A549 (cell line): ENCODE results near the gene AFF1. TPM values are rescaled to one million over a fixed set of nuclear protein-coding genes. Genes with fewer than 3 reads are reported as not detected.

Experiments
- ATAC-seq, 2 experiments: fragments of 200-7000 bp in 1 of 2; fragments of >200 bp in 1 of 2; cut with Nextera tagmentation in 1 of 2; cut with Tn5 transposase in 1 of 2; 3 replicates each; pipeline versions ENCODE4 v1.8.0 to v1.9.1; 2018 to 2020; ENCODE audit warnings: mild to moderate bottlenecking in 1 of 2, moderate library complexity in 1 of 2
- CTCF ChIA-PET: fragments of 300-600 bp; sonication (Branson Sonifier 250); formaldehyde crosslinking; extraction: SDS; loops from one replicate; lab custom pipeline; 2021; ENCODE audit warnings: antibody characterized with exemption, inconsistent platforms; lab: Yijun Ruan, JAX
- POLR2A ChIA-PET: fragments of 350-600 bp; formaldehyde crosslinking; extraction: SDS; loops from one replicate; lab custom pipeline; 2021; ENCODE audit warnings: antibody characterized with exemption, inconsistent platforms; lab: Yijun Ruan, JAX
- DNase-seq, 2 experiments: peaks; one replicate each; pipeline versions ENCODE4 v3.0.0 to v3.0.0-alpha.2; 2011 to 2016; ENCODE audit warnings: low read depth in 1 of 2, low spot score in 1 of 2
- FAIRE-seq: peaks from 2 replicates; lab custom pipeline; 2011; peaks lifted over from hg19 to GRCh38; lab: Jason Lieb, UNC
- H3K27ac ChIP-seq, 2 experiments: fragments of >200 bp; sonication (Bioruptor Twin); formaldehyde crosslinking; 3 replicates each; pipeline ENCODE4 v1.5.1; 2016 to 2017
- H3K4me1 ChIP-seq: fragments of >200 bp; sonication (Bioruptor Twin); formaldehyde crosslinking; 3 replicates; pipeline ENCODE4 v1.6.1; 2016
- H3K4me2 ChIP-seq: fragments of >200 bp; sonication (Bioruptor Twin); formaldehyde crosslinking; 3 replicates; pipeline ENCODE4 v1.6.1; 2016
- H3K4me3 ChIP-seq: fragments of >200 bp; sonication (Bioruptor Twin); formaldehyde crosslinking; 3 replicates; pipeline ENCODE4 v1.5.1; 2016
- H3K9me3 ChIP-seq: fragments of >200 bp; sonication (Bioruptor Twin); formaldehyde crosslinking; 3 replicates; pipeline ENCODE4 v1.6.1; 2016
- CBX8 ChIP-seq: fragments of 200-600 bp; sonication (generic); IDR thresholded peaks from 2 replicates; pipeline ENCODE4 v1.6.1; 2016
- CHD4 ChIP-seq: fragments of 200-600 bp; sonication (generic); IDR thresholded peaks from 2 replicates; pipeline ENCODE4 v1.6.1; 2016; ENCODE audit warnings: antibody characterized with exemption, mild to moderate bottlenecking, borderline replicate concordance
- EHF ChIP-seq: fragments of 250-450 bp; sonication (Bioruptor Pico); IDR thresholded peaks from 2 replicates; pipeline ENCODE4 v1.5.0; 2020; ENCODE audit warnings: mild to moderate bottlenecking
- EHMT2 ChIP-seq: fragments of 200-600 bp; sonication (generic); IDR thresholded peaks from 2 replicates; pipeline ENCODE4 v1.6.1; 2016; ENCODE audit warnings: antibody characterized with exemption, low read depth, mild to moderate bottlenecking, moderate library complexity
- EP300 ChIP-seq, 2 experiments: fragments of >200 bp; sonication (Bioruptor Twin); formaldehyde crosslinking; IDR thresholded peaks; 2 replicates in 1 of 2; 3 replicates in 1 of 2; pipeline ENCODE4 v1.6.1; 2016 to 2017
- HOXB13 ChIP-seq: fragments of 250-450 bp; sonication (Bioruptor Pico); IDR thresholded peaks from 2 replicates; pipeline ENCODE4 v1.5.0; 2020; ENCODE audit warnings: low read depth, mild to moderate bottlenecking, moderate library complexity
- JUN ChIP-seq, 2 experiments: fragments of >200 bp; sonication (Bioruptor Twin); formaldehyde crosslinking; IDR thresholded peaks; 2 replicates in 1 of 2; 3 replicates in 1 of 2; pipeline ENCODE4 v1.6.1; 2016 to 2017
- KDM1A ChIP-seq: fragments of 200-600 bp; sonication (generic); IDR thresholded peaks from 2 replicates; pipeline ENCODE4 v1.6.1; 2016; ENCODE audit warnings: low read depth, mild to moderate bottlenecking
- MAZ ChIP-seq: fragments of 150-350 bp; IDR thresholded peaks from 2 replicates; pipeline ENCODE4 v1.6.1; 2014; ENCODE audit warnings: antibody characterized with exemption, low read depth, low read length, borderline replicate concordance
- NFE2L2 ChIP-seq: fragments of 150-350 bp; conservative IDR thresholded peaks from 2 replicates; pipeline ENCODE4 v1.6.1; 2014; ENCODE audit warnings: low read length
- RAD21 ChIP-seq, 2 experiments: fragments of >200 bp in 1 of 2; sonication (Bioruptor Twin) in 1 of 2; formaldehyde crosslinking in 1 of 2; IDR thresholded peaks in 1 of 2; conservative IDR thresholded peaks in 1 of 2; 2 replicates in 1 of 2; 3 replicates in 1 of 2; pipeline ENCODE4 v1.6.1; 2012 to 2018; ENCODE audit warnings: inconsistent platforms in 1 of 2
- RNF2 ChIP-seq: fragments of 200-600 bp; sonication (generic); IDR thresholded peaks from 2 replicates; pipeline ENCODE4 v1.6.1; 2016; ENCODE audit warnings: low read depth, mild to moderate bottlenecking, antibody characterized with exemption, moderate library complexity, borderline replicate concordance
- SMC3 ChIP-seq: fragments of >200 bp; sonication (Bioruptor Twin); formaldehyde crosslinking; IDR thresholded peaks from 3 replicates; pipeline ENCODE4 v1.6.1; 2018; ENCODE audit warnings: inconsistent platforms
- ZC3H11A ChIP-seq: fragments of 450-650 bp; IDR thresholded peaks from 2 replicates; pipeline ENCODE4 v1.6.1; 2014; ENCODE audit warnings: antibody characterized with exemption, mild to moderate bottlenecking
- ZFP36 ChIP-seq: fragments of 450-650 bp; IDR thresholded peaks from 2 replicates; pipeline ENCODE4 v1.6.1; 2014; ENCODE audit warnings: borderline replicate concordance; ENCODE audit not compliant: partially characterized antibody
- ZNF302 ChIP-seq: fragments of 250-450 bp; sonication (Bioruptor Pico); IDR thresholded peaks from 2 replicates; pipeline ENCODE4 v1.9.0; 2021; ENCODE audit warnings: inconsistent platforms, mild to moderate bottlenecking, moderate library complexity
- ZSCAN20 ChIP-seq: fragments of 250-450 bp; sonication (Bioruptor Pico); IDR thresholded peaks from 2 replicates; pipeline ENCODE4 v1.8.0; 2022; ENCODE audit warnings: mild to moderate bottlenecking, moderate library complexity
- WGBS: methylation state at CpG from one replicate; pipeline ENCODE4 v1.1.6; 2017; ENCODE audit errors: missing lambda C conversion rate; 5-methylcytosine and 5-hydroxymethylcytosine counted together
- polyA plus RNA-seq, 4 experiments: library from polyadenylated mRNA; depleted of rRNA in 3 of 4; stranded (reverse); fragments of >200 nt; fragmentation: RNase III in 1 of 4; extraction: RNeasy Plus Mini Kit Qiagen cat#74134 plus additional on column Dnase treatment in 1 of 4; gene quantifications; 2 replicates in 3 of 4; 3 replicates in 1 of 4; pipeline ENCODE4 v1.2.3, GENCODE V29; 2011 to 2017
- TF ChIP-seq, protein P1 (sequence below): fragments of >200 bp; sonication (Bioruptor Twin); formaldehyde crosslinking; IDR thresholded peaks from 3 replicates; pipeline ENCODE4 v1.5.1; 2016
- TF ChIP-seq, protein P2 (sequence below): fragments of 200-600 bp; sonication (generic); IDR thresholded peaks from 2 replicates; pipeline ENCODE4 v1.6.1; 2016; ENCODE audit warnings: antibody characterized with exemption, mild to moderate bottlenecking, moderate library complexity
- TF ChIP-seq, protein P3 (sequence below): fragments of >200 bp; sonication (Bioruptor Twin); formaldehyde crosslinking; IDR thresholded peaks from 2 replicates; pipeline ENCODE4 v1.6.1; 2016
- TF ChIP-seq, protein P4 (sequence below): fragments of 150-350 bp; IDR thresholded peaks from 2 replicates; pipeline ENCODE4 v1.6.1; 2014; ENCODE audit warnings: low read depth, mild to moderate bottlenecking, low read length
- TF ChIP-seq, protein P5 (sequence below): IDR thresholded peaks from 2 replicates; pipeline ENCODE4 v1.6.1; 2012

Gene AFF1
- polyA plus RNA-seq, 2 of the 4 experiments (the other 2 are of a cell fraction), result 13.7 to 15.4 TPM

DNA sequence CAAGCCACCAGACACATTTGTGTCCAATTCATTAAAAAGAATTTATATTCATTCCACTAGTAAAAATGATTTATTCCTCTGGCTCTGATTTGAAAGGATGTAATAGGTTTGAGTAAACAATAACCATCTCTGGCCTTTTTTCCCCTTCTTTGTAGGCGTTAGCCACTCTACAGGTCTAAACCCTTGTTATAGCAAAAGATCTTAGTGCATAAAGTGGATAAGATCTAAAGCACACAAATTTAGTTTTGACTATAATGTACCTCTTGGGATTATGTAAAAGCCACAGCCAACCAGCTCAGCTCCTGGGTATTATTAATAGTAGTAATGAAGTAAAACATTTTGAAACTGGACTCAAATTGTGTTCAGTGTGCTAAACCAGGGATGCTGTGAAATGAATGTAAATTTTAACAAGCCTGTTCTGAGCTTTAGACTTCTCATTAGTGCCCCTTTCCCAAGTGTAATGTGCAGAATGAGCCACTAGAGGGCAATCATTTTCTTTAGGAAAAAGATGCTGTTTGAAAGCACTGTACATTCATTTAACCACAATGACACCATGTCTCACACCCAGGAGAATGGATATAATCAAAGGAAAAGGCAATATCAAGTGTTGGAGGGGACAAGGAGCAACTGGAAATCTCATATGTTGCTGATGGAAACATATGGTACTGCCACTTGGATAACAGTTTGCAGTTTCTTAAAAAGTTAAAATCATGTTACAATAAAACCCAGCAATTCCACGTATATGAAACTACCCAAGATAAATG is 215.9 kb downstream of the AFF1 start:
- FAIRE-seq, result no peak
- Histone ChIP-seq H3K27ac (no peak overlapping the region), H3K4me3 (no peak overlapping the region), H3K4me2 (no peak overlapping the region), H3K9me3 (no peaks in the 10 kb centered on the region), H3K4me1 (no peaks in the 10 kb centered on the region)
- ATAC-seq, result peak; percentile 62 to 79; a peak in 4 of 6 replicates
- peak; percentile 13 to 63 for DNase-seq
- ChIA-PET POLR2A (interaction anchor here (2.0 kb wide), 1 partner anchor 70 kb away, joined by 4 read pairs; no protein-coding TSS in a partner anchor), CTCF (interaction anchor here (0.6 to 2.4 kb wide), 20 partner anchors 9 to 702 kb away, joined by 3 to 17 read pairs (median 4); partner anchors contain the start of gene KLHL8)
- TF ChIP-seq ZNF302 (CRISPR knock-in tag), result no peak
- peak; percentile 68 for TF ChIP-seq SMC3
- TF ChIP-seq RAD21 (conservative IDR thresholded peaks at IDR 0.05 in 1 of 2, IDR thresholded peaks at IDR 0.05 in 1 of 2), result peak; percentile 70 to 76
- TF ChIP-seq MAZ, result no peak
- TF ChIP-seq, protein P1, sequence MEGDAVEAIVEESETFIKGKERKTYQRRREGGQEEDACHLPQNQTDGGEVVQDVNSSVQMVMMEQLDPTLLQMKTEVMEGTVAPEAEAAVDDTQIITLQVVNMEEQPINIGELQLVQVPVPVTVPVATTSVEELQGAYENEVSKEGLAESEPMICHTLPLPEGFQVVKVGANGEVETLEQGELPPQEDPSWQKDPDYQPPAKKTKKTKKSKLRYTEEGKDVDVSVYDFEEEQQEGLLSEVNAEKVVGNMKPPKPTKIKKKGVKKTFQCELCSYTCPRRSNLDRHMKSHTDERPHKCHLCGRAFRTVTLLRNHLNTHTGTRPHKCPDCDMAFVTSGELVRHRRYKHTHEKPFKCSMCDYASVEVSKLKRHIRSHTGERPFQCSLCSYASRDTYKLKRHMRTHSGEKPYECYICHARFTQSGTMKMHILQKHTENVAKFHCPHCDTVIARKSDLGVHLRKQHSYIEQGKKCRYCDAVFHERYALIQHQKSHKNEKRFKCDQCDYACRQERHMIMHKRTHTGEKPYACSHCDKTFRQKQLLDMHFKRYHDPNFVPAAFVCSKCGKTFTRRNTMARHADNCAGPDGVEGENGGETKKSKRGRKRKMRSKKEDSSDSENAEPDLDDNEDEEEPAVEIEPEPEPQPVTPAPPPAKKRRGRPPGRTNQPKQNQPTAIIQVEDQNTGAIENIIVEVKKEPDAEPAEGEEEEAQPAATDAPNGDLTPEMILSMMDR, result peak; percentile 72
- WGBS, result 41% methylated on average over 2 of the region's 2 CpGs

DNA sequence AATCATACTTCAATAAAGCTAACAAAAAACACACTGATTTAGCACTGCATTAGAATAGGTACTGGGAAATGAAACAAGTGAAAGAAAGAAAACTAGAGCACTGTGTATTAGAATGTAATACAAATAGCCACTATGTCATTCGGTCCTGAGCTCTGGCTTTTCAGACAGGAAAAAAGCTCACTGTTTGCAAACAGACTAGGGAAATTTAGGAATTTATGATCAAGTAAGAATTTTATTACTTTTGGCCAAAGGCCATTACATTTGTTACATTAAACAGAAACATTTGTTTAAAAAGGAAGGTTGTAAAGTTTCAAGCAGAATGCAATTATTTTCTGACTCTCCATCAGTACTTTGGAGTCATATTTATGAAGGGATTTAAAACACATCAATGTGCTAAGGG is 216.9 kb downstream of the AFF1 start:
- 77% methylated on average over 1 of the region's 1 CpG for WGBS
- Histone ChIP-seq H3K9me3 (no peaks in the 10 kb centered on the region), H3K4me3 (no peak overlapping the region), H3K27ac (no peak overlapping the region), H3K4me2 (no peak overlapping the region)
- no peak for ATAC-seq
- no peak for DNase-seq
- FAIRE-seq, result no peak
- POLR2A ChIA-PET, result no interaction called here
- CTCF ChIA-PET, result interaction anchor here (1.1 to 2.4 kb wide), 9 partner anchors 10 to 313 kb away, joined by 3 to 17 read pairs (median 7); no protein-coding TSS in a partner anchor
- TF ChIP-seq ZNF302 (CRISPR knock-in tag) (no peak), EHMT2 (no peak), HOXB13 (CRISPR knock-in tag) (no peak), ZC3H11A (no peak), MAZ (no peak)
- TF ChIP-seq, protein P2, sequence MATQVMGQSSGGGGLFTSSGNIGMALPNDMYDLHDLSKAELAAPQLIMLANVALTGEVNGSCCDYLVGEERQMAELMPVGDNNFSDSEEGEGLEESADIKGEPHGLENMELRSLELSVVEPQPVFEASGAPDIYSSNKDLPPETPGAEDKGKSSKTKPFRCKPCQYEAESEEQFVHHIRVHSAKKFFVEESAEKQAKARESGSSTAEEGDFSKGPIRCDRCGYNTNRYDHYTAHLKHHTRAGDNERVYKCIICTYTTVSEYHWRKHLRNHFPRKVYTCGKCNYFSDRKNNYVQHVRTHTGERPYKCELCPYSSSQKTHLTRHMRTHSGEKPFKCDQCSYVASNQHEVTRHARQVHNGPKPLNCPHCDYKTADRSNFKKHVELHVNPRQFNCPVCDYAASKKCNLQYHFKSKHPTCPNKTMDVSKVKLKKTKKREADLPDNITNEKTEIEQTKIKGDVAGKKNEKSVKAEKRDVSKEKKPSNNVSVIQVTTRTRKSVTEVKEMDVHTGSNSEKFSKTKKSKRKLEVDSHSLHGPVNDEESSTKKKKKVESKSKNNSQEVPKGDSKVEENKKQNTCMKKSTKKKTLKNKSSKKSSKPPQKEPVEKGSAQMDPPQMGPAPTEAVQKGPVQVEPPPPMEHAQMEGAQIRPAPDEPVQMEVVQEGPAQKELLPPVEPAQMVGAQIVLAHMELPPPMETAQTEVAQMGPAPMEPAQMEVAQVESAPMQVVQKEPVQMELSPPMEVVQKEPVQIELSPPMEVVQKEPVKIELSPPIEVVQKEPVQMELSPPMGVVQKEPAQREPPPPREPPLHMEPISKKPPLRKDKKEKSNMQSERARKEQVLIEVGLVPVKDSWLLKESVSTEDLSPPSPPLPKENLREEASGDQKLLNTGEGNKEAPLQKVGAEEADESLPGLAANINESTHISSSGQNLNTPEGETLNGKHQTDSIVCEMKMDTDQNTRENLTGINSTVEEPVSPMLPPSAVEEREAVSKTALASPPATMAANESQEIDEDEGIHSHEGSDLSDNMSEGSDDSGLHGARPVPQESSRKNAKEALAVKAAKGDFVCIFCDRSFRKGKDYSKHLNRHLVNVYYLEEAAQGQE, result no peak
- TF ChIP-seq, protein P3, sequence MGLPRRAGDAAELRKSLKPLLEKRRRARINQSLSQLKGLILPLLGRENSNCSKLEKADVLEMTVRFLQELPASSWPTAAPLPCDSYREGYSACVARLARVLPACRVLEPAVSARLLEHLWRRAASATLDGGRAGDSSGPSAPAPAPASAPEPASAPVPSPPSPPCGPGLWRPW, result no peak
- TF ChIP-seq, all 56 proteins: peak for 0
- H3K4me1 ChIP-seq, result no peaks in the 10 kb centered on the region

DNA sequence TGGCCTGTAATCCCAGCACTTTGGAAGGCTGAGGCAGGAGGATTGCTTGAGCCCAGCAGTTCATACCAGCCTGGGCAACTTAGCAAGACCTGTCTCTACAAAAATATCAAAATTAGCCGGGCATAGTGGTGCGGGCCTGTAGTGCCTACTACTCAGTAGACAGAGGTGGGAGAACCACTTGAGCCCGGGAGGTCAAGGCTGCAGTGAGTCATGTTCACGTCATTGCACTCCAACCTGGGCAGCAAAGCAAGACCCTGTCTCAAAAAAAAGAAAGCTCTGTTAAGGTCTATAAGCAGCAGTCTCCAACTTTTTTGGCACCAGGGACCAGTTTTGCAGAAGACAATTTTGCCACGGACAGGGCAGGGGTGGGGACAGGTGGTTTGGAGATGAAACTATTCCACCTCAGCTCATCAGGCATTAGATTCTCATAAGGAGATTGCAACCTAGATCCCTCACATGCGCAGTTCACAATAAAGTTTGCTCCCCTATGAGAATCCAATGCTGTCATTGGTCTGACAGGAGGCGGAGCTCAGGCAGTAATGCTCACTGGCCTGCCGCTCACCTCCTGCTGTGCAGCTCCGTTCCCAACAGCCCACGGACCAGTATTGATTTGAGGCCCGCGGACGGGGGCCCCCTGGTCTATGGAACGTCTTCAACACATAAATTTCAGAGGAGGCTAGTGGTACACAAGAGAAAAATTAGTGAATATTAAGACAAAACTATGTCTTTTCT is 217.7 kb downstream of the AFF1 start:
- DNase-seq (no peak), ATAC-seq (peak in 1 of 2 experiments; percentile 22; a peak in 2 of 6 replicates), FAIRE-seq (no peak)
- no peak overlapping the region for H3K4me3 ChIP-seq
- no peak for TF ChIP-seq EP300 (IDR thresholded peaks at IDR 0.05)
- TF ChIP-seq, protein P4, sequence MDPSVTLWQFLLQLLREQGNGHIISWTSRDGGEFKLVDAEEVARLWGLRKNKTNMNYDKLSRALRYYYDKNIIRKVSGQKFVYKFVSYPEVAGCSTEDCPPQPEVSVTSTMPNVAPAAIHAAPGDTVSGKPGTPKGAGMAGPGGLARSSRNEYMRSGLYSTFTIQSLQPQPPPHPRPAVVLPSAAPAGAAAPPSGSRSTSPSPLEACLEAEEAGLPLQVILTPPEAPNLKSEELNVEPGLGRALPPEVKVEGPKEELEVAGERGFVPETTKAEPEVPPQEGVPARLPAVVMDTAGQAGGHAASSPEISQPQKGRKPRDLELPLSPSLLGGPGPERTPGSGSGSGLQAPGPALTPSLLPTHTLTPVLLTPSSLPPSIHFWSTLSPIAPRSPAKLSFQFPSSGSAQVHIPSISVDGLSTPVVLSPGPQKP, result no peak
- no peak for TF ChIP-seq KDM1A
- TF ChIP-seq CBX8, result no peak
- TF ChIP-seq EHF (CRISPR knock-in tag), result no peak
- TF ChIP-seq NFE2L2, result no peak
- TF ChIP-seq ZFP36, result no peak
- TF ChIP-seq JUN (IDR thresholded peaks at IDR 0.05), result no peak
- no peak for TF ChIP-seq CHD4
- TF ChIP-seq, protein P5, sequence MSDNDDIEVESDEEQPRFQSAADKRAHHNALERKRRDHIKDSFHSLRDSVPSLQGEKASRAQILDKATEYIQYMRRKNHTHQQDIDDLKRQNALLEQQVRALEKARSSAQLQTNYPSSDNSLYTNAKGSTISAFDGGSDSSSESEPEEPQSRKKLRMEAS, result no peak
- no peak for TF ChIP-seq ZSCAN20 (CRISPR knock-in tag)
- no peak for TF ChIP-seq SMC3
- no peak for TF ChIP-seq RNF2
- TF ChIP-seq MAZ, result no peak
- H3K4me1 ChIP-seq, result no peaks in the 10 kb centered on the region
- no peak overlapping the region for H3K4me2 ChIP-seq
- 88% methylated on average over 14 of the region's 14 CpGs for WGBS
- H3K27ac ChIP-seq, result no peak overlapping the region
- H3K9me3 ChIP-seq, result no peaks in the 10 kb centered on the region
- CTCF ChIA-PET, result interaction anchor here (0.9 to 1.5 kb wide), 7 partner anchors 9 to 313 kb away, joined by 3 to 8 read pairs (median 3); no protein-coding TSS in a partner anchor
- POLR2A ChIA-PET, result no interaction called here
